Activated T-cell treated with anti-CD3 and anti-CD28 coated beads for 24 hours (primary cell): ENCODE data around the gene SHOC1.
"Not testable (repeated sequence)": the region's sequence is repeated elsewhere in the genome, so short reads cannot be mapped to it uniquely, and the experiment has no call there.

Experiments
- DNase-seq: peaks from one replicate; pipeline ENCODE4 v3.0.0-alpha.2; 2020; ENCODE audit warnings: low read depth

The SHOC1 gene

DNA sequence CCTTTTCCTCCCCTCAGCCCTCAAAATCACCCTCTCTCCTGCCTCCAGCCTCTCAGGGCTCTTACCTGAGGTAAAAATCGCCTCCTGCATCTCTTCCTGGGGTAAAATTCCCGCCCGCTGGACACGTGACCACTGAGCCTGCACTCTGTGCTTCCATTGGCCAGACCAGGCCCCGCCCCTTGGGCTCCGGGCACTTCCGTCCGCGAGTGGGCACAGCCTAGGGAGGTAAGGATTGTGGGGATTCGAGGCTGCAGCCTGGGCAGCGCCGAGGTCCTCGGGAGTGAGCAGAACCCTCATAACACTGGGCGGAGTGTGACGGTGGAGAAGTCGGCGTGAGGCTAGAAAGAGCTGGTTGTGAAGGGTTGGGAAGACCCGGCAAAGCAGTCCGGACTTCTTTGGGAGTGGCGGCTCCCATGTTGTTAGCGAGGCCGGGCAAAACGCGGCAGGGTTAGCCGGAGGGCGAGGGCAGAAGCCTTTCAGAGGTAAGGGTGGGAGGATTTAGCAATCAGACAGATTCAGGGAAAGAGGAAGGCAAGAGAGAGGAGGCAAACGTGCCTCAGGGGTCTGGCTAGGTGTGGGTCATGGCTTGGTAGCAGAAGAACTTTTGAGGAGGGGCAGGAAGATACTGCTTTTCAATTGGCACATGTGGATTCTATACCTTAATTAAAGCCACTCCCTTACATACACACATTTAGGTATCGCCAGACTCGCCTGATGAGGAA lies at the start of gene SHOC1:
SHOC1 (minus strand) TSS at position 103 of the 722 bp plus-strand sequence. CDS start 3,519 bp downstream, outside the sequence.
- no peak for DNase-seq

DNA sequence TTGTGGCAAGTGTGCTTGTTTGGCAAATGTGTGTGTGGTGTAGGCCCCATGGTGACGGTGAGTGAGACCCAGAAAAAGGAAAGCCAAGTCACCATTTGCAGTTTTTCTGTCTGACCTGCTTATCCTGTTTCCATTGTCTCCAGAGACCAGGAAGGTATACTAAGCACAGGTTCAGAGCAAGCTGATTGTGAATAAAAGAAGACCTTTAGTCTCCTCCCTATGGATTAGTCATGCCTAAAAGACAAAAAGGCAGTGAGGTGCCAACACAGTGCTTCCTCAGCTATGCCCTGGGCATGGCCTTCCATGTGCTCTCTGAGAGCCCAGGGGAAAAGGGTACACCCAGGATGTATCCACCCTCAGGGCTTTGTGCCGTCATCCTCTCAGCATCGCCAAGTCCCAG lies 49.2 kb upstream of the SHOC1 start:
- no peak for DNase-seq

DNA sequence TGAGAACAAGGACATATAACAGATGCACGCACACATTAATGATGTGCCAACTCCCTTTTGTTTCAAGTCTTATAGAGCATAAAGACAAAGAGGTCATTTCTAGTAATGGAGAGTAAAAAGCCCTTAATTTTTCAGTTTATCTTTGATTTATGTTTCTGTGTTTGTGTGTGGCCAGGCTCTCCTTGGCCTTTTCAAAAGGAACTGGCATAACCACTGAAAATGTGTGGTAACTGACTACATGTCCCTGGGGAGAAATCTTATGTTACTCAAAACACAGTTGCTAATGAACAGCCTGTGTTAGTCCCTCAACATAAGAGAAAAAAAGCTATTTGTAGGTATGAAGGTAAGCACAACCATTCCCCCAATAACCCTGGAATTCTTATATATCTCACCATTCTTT lies 47.6 kb upstream of the SHOC1 start:
- no peak for DNase-seq

DNA sequence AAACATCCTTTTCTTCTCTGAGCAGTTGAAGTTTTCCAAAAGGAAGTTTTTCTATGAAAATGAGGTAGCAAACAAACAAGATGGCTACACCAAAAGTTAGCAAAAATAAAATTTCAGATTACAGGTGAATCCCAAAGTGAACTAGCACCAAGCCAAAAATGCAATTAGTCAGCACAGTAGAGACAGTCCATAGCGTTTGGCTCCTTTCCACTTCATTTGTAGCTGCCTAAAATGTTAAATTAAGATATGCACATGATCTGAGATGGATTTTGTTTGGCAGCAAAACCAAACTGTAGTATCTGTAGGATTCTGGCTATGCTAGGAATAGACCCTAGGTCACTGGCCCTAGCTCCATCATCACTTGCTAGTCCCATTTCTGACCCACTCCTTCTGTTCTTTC lies 45.7 kb upstream of the SHOC1 start:
- no peak for DNase-seq

DNA sequence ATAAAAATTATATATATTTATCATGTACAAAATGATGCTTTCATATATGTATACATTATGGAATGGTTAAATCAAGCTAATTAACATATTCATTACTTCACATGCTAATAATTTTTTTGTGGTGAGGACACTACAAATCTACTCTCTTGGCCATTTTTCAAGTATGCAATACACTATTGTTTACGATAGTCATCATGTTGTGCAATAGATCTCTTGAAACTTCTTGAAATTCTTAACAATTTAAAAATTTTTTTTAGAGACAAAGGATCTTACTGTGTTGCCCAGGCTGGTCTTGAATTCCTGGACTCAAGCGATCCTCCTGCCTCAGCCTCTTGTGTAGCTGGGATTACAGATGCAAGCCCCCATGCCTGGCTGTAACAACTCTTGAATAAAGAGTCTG lies 45.2 kb upstream of the SHOC1 start:
- no peak for DNase-seq

DNA sequence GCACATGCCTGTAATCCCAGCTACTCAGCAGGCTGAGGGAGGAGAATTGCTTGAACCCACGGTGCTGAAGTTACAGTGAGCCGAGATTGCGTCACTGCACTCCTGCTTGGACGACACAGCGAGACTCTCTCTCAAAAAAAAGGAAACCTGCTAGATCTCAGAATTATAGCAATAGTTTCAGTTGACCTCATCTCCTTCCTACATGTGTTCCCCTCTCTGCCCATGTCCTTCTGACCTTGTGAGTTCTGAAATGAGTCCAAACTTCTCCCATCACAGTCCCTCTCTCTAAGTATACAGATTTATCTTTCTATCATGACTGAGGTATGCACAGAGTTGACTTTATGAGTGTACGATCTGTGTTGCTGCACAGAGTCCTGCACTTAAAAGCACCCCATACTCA lies 44.6 kb upstream of the SHOC1 start:
- no peak for DNase-seq

DNA sequence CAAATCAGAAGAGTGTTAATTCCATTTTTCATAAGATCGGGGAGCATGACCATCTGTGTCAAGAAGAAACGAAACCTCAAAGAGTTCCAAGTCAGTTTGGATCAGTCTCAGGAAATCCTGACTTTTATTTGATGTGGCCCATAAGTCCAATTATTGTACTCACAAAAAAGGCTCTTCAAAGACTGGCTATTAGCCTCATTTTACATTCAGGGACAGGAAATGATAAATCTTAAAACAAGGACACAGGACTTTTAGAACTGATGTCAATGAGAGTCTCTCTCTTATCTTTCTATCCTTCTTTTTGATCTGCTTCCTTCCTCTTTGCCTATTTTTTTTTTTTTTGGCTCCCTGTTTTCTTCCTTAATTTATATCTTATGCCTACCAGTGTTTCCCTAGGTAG lies 43.7 kb upstream of the SHOC1 start:
- no peak for DNase-seq

DNA sequence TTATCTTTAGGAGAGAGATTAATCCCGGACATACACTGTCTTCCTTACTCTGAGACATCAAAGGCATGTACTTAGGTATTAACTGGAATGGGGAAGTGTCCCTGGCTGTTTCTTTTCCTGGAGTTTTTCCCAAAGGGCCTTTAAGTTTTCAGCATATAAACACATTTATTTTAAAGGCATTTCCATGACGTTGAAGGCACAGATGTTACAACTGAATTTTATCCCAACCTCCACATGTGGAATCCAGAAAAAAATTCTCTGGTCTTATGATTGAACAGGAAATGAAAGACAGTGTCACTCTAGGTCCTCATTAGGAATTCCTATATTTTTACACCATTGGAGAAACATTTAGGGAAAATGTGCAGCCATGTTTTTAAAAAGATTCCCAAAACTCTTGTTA lies 41.6 kb upstream of the SHOC1 start:
- no peak for DNase-seq

DNA sequence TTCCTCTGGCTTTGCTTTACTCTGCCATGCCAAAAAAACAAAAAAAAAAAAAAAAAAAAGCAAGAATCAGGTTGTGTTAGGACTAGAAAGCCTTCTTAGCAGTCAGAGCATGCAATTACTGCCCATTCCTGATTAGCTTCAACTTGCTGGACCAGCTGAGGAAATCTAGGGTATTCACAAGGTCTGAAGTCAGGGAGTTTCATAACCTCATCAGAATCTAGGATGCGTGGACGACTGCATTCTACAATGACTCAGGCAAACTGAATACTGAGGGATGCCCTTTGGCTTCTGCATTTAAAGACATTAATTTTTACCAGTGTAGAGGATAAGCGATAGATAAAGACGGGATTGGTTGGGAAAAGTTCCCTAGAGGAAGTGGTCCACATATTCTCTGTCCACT lies 39.2 kb upstream of the SHOC1 start:
- DNase-seq: no peak

DNA sequence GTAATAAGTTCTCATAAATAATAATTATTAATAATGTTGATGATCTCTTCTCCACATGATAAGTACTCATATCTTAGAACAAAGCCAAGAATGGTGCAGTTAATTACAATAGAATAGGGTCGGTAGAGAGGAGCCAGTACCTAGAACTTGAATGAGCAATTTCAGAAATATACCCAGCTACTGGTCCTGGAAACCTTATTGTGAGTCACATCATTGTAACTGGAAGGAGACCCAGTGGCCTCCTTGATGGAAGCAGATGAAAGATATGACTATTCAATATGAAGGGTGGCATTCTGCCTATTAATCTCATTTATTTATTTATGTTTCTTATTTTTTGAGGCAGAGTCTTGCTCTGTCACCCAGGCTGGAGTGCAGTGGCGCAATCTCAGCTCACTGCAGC lies 37.7 kb upstream of the SHOC1 start:
- DNase-seq: no peak

DNA sequence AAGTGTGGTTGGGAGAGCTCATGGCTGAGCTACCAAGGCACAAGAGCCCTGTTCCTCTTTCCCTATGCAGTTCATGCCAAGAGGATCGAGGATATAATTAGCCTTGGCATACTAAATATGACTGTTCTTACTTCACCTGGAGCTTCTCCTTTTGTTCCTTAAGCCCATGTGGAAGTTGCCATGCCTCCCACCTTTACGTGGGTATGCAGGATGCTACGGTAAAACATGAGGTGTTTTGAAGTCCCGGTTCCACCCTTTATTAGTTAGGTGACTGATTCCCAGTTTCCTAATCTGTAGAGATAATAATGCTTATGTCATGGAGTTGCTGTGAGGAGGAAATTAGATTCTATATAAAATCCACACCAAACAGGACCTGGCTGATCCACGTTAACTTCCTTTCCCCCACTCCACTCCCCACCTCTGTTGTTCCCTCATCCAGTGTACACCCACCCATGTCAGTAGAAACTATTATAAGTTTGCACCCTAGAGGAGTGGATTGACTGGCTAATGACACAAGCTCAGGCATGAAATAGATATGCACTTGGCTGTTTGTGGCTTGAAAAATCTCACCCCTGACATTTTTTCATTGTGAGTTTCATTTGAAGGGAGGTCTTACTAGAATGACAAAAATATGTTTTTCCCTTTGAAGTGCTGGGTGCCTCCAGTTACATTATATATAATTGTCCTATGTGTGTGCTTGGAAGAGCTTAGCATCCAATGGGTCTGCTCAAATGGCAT lies 36.8 kb upstream of the SHOC1 start:
- no peak for DNase-seq

DNA sequence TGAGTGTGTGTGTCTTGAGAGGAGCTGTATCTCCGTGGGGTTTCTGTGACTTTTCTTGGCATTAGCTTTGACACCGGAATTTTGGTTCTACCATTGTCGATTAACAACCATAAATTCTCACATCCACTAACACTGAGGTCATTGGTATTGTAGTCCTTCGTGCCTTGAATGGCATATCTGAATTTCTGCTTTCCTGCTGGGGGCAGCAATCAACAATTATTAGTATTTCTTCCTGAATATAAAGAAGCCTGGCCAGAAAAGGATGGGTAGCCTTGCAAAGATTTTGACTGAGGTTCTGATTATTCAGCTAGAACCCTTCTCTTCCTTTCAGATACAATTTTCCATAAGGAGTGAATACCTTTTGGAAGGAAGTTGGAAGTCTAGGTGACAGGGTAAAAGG lies 33.5 kb upstream of the SHOC1 start:
- DNase-seq: no peak

DNA sequence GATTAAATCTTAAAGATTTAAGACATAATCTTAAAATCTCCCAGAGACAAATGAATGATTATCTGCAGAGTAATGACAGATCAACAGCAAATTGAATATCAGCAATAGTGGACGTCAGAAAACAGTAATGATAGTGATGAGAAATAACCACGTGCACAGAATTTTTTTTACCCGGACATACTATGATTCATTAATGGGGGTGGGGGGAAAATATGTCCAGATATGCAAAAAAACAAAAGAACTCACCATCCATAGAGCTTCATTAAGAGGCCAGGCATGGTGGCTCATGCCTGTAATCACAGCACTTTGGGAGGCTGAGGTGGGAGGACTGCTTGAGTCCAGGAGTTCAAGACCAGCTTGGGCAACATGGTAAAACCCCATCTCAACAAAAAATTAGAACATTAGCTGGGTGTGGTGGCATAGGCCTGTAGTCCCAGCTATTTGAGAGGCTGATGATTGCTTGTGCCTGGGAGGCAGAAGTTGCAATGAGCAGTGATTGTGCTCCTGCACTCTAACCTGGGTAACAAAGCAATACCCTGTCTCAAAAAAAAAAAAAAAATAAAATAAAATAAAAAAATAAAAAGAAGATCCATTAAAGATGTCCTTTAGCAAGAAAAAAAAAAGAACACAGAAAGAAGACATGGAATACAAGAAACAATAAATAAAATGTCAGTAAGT lies 30.9 kb upstream of the SHOC1 start:
- no peak for DNase-seq

DNA sequence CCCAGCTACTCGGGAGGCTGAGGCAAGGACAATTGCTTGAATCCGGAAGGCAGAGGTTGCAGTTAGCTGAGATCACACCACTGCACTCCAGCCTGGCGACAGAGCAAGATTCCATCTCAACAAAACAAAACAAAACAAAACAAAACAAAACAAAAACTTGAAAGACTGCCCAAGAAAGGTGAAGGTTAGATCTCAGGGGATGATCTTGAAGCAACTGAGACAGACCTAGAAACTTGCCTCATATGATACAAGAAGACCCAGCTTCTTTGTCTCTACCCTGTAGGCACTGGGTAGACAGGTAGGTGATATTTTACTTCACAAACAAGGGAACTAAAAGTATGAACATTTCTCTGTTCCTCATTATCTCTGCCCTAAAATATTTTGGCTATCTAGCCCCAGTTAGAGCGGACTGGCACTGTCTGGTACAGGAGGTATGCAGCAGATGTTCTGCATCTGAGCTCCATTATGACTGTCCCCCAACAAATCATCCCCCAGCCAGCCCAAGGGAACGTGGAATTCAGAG lies 26.3 kb upstream of the SHOC1 start:
- no peak for DNase-seq

DNA sequence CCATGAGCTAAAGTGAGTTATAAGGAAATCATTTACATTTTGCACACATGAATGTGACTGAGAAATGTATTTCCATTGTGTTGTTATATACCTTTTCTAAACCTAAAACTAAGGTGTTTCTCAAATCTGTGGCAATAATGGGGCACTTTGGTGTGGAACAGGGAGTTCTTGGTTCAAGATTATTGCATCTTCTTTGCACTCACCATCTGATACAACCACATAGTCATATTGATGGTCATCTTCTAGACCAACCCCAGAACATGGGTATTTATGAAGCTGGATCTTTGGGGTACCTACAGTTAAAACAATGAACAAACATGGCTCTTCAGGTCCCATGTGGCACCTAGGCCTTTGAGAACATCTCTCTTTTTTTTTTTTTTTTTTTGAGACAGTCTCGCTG lies 24.6 kb upstream of the SHOC1 start:
- no peak for DNase-seq

DNA sequence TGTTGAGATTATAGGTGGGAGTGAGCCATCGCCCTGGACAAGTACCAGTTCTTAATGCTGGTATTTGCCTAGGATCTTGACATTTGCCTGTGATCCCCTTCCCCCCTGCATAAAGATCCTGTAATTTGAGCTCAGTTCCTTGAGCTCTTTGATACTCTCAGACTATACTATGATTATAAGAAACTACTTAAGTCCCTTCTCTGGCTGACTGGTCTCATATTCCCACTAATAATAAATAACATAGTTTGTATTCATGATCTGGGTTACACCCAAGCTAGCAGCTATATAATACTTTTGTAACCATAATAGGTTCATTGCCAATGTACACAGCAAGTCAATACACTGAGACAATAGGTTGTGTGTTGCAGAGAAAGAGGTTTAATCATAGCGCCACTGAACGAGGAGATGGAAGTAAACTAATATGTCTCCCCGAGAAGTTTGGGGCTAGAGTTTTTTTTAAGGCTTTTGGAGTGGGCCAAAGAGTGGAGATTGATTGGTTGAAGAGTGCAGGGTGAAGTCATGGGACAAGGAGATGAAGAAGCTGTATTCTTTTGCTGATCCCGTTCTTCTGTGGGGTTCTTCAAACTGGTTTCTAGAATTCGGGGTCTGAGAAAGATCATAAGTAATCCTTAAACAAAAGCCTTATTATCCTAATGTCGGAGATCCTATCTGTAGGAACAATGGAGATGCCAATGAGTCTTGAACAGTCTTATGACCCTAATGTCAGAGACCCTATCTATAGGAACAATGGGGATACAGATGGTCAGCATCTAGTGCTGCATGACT lies 20.7 kb upstream of the SHOC1 start:
- DNase-seq: no peak

DNA sequence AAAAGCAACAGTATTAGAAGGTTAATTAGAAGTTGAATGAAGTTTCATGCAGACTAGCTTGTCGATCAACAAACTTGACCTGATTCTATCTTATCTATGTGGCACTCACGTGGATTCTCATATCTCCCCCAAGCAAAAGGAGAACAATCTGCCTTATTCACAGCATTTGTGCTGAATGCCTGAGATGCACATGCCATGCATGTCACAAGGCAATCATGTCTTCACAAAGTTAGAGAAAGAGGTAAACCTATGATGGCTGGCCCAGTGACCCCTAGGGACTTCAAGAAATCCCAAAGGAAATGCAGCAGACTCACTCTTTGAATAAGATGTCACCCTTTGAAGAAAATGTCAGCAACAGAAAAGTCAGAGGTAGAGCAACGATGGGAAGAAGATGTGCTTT lies 17.6 kb upstream of the SHOC1 start:
- DNase-seq: no peak

DNA sequence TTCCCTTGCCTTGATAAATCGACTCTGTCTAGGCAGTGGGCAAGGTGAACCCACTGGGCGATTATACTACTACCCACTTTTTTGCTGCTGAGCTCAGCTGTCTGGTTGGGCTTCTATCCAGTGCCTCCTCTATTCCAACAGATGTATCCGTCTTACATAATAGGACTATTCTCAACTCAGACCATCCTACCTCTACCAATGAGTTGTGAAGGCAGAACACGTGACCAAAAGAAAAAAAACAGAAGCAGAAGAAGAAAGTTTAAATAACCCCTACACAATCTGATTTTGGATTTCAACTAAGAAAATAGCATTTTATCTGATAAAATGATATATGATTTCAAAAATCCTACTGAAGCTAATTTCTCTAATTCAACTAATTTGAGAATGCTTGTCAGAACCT lies 16.2 kb upstream of the SHOC1 start:
- no peak for DNase-seq

DNA sequence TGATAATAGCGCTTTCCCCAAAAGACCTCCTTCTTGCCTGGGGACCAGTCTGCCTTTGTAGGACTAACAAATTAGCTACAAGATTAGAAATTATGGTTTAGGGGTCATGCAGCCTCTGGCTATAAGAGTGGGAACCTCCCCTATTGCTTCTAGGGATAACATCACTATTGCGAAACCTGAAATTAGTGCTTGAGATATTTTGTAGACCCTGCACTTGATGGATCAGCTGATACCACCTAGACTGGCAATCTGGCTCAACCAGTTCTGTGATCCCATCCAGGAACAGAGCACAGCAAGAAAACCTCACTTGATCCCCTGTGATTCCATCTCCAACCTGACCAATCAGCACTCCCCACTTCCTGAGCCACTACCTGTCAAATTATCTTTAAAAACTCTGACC lies 15.7 kb upstream of the SHOC1 start:
- not testable (repeated sequence) for DNase-seq

DNA sequence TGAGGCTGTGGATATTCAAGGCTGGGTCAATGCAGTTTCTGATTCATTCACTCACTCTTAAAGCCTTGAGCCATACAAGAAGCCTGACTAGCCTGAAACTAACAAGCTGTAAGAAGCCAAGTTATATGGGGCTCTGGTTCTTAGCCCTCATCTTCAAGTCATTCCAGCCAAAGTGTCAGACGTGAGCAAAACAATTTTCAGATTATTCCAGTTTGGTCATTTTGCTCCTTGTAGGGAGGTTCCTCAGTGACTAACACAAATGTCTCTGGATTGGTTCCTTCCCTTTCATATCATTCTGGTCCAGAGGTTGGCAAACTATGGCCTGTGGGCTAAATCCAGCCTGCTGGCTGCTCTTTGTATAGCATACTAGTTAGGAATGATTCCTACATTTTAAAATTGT lies 12.5 kb upstream of the SHOC1 start:
- no peak for DNase-seq

DNA sequence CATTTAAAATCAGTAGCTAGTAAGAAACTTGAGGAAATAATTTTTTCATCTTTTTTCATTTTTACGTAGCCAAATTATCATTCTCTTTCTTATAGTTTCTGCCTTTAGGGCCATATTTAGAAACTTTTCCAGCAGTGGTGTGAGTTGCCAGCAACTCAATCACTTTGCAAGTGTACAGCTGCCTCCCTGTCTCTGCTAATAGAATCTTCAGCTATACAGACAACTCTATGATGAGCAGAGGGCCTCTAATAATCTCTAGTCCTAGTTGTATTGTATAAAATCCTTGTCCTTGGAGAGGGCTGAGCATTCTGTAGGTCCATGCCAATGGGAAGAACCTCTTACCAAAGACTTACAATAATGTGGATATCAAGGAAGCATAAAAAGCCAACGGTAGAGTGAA lies 11.5 kb upstream of the SHOC1 start:
- DNase-seq: no peak

DNA sequence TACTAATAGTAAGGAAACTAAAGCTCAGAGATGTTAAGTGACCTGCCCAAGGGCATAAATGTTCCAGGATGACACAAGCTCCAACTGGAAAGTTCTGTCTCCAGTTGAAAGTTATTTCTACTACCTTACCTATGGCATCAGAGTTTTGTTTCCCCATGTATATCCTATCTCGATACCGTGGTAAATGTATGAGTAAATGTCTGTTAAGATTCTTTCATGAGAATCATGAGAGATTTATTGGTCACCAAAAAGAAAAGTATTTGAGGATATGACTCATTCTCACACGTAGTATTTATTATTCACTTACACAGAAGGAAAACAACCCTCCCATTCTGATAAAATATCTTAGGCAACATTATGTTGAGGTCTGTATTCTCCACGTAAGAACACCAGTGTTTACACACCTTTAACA lies 11.1 kb upstream of the SHOC1 start:
- no peak for DNase-seq
